ENCODE measurements around the gene C2orf80.
"Not testable (repeated sequence)": the region's sequence is repeated elsewhere in the genome, so short reads cannot be mapped to it uniquely, and the experiment has no call there.

The C2orf80 gene

GRCh38 chr2:208135794-208136715, 53.8 kb downstream of the C2orf80 start:
- no peak for DNase-seq

DNA sequence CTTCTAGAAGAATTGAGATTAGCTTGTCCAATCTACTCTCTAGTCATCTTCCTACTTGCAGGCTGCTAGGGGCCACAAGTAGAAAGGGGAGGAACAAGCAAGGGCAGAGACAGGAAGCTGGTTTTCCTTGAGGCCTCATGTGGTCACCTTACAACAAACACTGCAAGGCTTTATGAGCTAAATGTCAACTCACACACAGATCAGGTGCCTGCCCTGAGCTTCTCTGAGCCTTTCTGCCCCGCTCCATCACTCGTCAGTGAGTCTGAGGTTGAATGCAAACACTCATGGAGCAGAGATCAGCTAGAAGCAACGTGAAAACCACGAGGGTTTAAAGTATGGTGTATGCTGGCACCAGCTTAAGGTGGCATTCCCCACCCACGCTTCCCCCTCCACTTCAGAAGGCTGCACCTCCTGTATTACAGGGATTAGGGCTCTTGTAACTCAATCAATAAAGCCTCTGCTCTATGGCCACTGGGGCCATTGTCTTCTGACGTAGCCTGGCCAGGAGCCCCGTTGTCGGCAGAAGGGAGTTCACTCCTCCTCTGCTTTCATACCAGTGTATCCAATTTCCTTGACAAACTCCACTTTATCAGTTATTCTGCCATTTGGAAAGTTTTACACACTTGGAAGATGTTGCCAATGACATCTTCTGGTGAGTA, 54.8 kb downstream of the C2orf80 start:
- DNase-seq = no peak

DNA sequence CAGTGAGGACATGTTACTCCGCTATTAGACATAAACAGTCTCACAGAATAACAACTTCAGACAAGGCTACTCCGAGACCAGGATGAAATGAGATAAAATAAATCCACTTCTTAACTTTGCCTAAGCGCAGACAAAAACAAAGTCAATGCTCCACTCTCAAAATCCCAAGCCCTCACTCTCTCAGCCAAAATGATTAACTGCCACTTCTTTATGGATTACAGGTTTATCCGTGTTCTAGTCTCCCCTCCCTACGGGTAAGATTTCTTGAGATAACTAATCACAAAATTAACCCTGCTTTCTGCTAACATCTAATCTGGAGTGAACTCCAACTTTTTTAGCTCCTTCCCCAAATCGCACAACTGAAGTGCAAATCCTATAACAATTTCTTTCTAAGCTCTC, 59.1 kb downstream of the C2orf80 start:
- no peak for DNase-seq

DNA sequence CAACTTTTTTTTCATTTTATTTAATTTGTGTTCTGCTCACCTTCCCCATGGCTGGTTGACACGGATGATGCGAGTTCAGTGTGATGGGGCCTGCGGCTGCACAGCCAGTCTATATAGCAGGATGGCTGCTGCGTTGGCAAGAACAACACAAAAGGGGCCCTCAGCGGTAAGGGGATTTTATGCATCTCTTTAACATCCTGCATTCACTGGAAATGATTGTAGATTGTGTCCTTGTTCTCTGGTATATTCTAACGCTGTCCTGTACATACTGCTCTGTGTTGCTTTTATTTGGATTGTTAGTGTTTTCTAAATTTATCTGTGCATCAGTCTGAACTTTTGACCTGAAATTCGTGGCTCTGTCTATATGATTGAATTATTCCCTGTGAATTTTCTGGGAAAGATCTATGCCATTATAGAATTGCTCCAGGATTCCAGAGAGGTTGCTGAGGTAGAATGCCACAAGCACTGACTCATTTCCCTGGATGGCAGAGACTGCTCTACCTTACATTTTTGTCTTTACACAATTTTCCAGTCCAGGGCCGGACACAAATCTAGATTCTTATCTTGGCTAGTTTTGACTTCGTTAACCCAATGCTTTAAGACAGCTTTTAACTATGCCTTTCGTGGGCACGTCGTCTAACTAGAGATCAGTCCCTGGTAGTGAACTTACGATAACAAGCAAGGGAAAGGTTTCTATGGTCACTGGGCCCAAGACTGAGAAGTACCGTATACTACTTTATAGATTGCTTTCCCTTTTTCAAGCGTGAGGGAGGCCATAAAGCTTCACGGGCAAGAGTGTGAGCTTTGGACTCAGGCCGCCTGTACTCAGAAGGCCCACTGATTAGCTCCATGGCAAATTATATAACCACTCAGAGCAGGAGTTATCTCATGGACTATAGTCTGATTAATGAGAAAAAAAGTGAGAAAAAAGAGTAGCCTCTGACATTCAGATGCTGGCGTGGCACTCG, 59.8 kb downstream of the C2orf80 start, which contains the start of gene CRYGC:
CRYGC (minus strand) TSS at position 85 of the 968 bp plus-strand sequence; CDS start at position 49, 36 bp downstream.
- no peak for DNase-seq

- DNase-seq = no peak
These were observed 61.7 kb downstream of the C2orf80 start for GRCh38 chr2:208128136-208128535.

GRCh38 chr2:208127090-208127489, 62.7 kb downstream of the C2orf80 start:
- DNase-seq = no peak

DNA sequence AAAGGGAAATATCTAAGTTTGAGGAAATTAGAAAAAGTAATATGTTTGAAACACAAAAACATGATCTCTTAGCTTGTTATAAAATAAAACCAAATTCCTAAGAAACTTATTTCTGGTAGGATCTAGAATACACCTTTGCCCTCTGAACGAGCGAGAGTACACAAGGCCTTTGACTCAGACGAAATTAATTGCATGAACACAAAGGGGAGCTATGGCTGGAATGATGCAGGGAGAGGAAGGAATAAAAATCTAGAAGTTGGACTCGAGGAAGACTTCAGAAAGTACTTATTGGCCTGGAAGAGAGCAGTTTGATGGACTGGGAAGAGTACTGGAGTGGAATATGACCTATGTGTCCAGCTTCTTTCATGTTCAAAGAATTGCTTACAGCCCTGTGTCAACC, 64.6 kb downstream of the C2orf80 start:
- no peak for DNase-seq

DNA sequence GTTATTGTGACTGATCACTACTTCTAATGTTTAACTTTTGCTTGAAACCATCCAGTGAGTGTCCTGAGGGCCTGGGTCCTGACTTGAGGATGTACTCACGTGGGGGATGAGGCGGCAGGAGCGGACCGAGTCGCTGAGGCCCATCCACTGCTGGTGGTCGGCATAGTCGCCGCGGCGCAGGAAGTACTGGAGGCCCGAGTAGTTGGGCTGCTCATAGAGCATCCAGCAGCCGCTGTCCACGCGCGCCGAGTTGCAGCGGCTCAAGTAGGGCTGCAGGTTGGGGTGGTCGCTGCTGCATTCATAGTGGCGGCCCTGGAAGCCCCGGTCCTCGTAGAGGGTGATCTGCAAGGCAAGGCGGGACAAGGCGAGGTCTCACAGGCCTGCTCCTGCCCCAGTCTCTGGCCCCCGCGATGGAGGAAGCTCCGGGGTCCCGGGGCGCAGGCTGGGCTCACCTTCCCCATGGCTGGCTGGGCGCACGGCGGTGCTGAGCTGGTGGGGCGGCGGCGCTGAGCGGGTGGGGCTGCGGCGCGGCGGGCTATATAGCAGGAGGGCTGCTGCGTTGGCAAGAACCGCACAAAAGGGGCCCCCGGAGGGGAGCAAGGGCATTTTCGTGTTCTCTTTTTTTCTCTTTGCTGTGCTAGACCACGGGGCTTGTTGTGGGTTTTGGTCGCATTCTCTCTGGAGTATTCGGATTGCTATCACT, 65.7 kb downstream of the C2orf80 start, which contains the start of gene CRYGD:
CRYGD (minus strand) TSS at position 512 of the 703 bp plus-strand sequence; CDS start at position 461, 51 bp downstream.
- DNase-seq = peak in 1 of 56 donors; percentile 2

DNA sequence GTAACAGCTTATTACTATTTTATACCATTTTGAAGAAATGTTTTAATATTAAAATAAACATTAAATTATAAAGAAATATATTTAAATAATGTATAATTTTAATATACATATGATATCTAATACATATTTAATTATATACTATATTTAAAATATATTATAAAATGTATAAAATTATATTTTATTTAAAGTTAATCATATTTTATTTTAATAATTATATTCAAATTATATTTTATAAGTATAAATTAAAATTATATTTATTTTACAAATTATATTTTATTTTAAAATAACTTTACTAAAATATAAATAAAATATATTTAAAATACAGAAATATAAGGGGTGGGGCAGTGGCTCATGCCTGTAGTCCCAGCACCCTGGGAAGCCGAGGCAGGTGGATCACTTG, 67.6 kb downstream of the C2orf80 start:
- no peak for DNase-seq

DNA sequence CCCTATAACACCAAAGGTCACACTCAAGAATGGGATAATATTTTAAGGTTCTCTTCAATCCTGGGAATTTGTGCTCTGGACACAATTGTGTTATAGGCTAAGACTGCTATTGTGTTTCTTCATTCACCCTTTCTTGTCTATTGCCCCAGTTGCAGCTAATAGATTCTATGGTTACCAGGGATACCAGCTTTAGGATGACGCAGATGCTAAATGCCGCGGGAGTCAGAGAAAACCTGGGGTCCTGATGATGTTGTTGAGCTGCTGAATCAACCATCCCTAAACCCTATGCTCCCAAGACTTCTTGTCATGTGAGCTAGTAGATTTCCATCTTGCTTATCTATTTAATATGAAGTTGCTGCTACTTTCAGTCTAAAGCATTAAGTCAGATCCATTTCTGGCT, 70.9 kb downstream of the C2orf80 start:
- no peak for DNase-seq

DNA sequence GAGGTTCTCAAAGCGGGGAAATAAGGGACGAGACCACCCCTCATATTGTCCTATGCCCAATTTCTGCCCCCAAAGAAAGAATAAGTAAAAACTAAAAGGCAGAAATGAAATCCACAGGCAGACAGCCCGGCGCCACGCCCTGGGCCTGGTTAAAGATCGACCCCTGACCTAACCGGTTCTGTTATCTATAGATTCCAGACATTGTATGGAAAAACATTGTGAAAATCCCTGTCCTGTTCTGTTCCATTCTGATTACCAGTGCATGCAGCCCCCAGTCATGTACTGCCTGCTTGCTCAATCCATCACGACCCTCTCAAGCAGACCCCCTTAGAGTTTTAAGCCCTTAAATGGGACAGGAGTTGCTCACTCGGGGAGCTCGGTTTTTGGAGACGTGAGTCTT, 72.4 kb downstream of the C2orf80 start:
- not testable (repeated sequence) for DNase-seq
